Stimulated activated naive CD8-positive, alpha-beta T cell treated with anti-CD3 and anti-CD28 coated beads, Interleukin-15, amount 100 ng/mL, for 72 hours (primary cell): ENCODE measurements around the gene PLCB1.

Source experiments
- ATAC-seq: fragments of 150-1000 bp; cut with Tn5 transposase; 2 replicates; pipeline ENCODE4 v1.10.0; 2021; ENCODE audit warnings: mild to moderate bottlenecking, moderate library complexity
- DNase-seq, 2 donors: peaks; one replicate each; pipeline ENCODE4 v3.0.0; 2021 to 2022
- H3K27ac Mint-ChIP-seq, 2 donors: one replicate each; pipeline ENCODE4 v1.8.0; 2022; ENCODE audit warnings: mild to moderate bottlenecking in 2 of 2, mixed read lengths in 2 of 2, moderate library complexity in 2 of 2
- H3K27me3 Mint-ChIP-seq: one replicate; pipeline ENCODE4 v1.8.0; 2022; ENCODE audit warnings: mixed read lengths
- H3K4me1 Mint-ChIP-seq: one replicate; pipeline ENCODE4 v1.8.0; 2022; ENCODE audit warnings: mild to moderate bottlenecking, mixed read lengths
- H3K4me3 Mint-ChIP-seq, 2 donors: one replicate each; pipeline ENCODE4 v1.8.0; 2022; ENCODE audit warnings: mild to moderate bottlenecking in 2 of 2, mixed read lengths in 2 of 2, moderate library complexity in 1 of 2
- H3K9me3 Mint-ChIP-seq, 2 donors: one replicate each; pipeline ENCODE4 v1.8.0; 2022; ENCODE audit warnings: mixed read lengths in 2 of 2

Gene PLCB1

DNA sequence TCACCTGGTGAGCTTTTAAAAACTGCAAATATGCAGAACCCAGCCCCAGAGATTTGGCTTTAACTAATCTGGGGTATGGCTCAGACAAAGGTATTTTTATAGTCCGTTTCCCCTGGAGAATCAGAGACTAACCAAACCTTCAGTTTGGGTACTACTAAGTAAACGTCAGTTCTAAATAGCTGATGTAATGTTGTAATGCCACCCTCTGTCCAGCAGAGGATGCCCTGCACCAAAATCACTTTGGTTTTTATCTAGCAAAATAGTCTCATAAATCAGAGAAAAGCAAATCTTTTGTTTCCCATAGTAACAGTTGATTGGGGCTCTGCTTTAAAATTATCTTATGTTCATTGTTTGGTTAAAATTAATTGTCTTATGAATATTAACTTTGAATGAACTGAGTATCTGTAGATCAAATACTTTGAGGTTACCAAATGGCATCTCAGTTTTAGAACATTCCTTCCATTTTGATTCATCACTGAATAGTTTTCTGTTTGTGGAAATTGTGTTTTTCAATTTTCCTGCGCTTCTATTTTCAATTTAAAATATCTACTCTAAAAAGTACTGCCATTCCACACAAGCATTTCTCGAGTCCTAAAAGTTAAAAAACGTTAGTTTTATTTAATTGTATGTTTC, 658.5 kb downstream of the PLCB1 start:
- peaks cover 5% of the 10 kb centered on the region for H3K4me1 Mint-ChIP-seq
- DNase-seq = peak in 1 of 2 donors; percentile 12
- no peaks in the 10 kb centered on the region for H3K27me3 Mint-ChIP-seq
- ATAC-seq = no peak
- no peak overlapping the region for H3K4me3 Mint-ChIP-seq
- H3K9me3 Mint-ChIP-seq = no peaks in the 10 kb centered on the region
- H3K27ac Mint-ChIP-seq = no peak overlapping the region

DNA sequence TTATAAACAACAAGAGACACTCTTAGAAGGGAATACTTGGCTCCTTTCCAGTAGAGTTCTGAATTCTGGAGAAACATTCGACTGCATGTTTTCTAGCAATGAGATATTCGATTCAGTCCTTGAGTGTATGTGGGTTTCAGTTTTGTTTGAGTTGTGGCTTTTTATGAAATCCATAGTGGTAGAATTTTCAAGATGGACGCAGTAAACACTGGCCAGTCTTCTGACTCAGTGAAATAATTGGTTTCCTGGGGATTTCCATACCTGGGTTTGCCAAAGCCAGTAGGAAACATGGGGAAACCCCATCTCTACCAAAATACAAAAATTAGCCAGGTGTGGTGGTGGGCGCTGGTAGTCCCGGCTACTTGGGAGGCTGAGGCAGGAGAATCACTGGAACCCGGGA, 663.3 kb downstream of the PLCB1 start:
- Mint-ChIP-seq H3K9me3 (no peaks in the 10 kb centered on the region), H3K4me1 (peaks cover 6% of the 10 kb centered on the region), H3K4me3 (no peak overlapping the region), H3K27me3 (no peaks in the 10 kb centered on the region), H3K27ac (no peak overlapping the region)
- no peak for DNase-seq
- peak; percentile 58 for ATAC-seq

DNA sequence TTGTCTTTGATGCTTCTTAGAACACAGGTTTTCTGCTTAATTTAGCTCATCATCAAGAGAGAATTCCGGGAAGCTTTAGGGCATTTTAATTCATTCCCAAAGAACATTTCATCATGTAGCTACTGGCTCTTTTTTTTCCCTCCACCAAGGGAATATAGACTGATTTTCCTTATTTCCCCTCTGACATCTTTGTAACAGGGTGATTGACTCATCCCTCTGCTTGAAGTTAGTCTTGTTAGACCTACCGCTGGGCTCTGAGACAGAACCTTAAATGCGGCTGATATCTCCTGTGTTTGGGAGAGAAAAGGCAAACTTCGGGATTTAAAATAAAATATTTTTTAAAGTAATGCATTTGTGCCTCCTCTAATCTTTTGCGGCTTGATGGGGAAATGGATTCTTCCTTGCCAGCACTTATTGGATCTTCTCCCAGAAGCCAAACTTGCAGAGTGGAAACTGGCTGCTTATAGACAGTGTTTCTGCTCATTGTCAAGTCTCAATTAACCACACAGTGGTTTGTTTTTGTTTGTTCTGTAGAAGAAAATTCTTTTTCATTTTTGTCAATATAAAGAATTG, 664.1 kb downstream of the PLCB1 start:
- Mint-ChIP-seq H3K27ac (no peak overlapping the region), H3K27me3 (no peaks in the 10 kb centered on the region), H3K4me1 (peaks cover 6% of the 10 kb centered on the region), H3K9me3 (no peaks in the 10 kb centered on the region), H3K4me3 (no peak overlapping the region)
- ATAC-seq (no peak), DNase-seq (no peak)

DNA sequence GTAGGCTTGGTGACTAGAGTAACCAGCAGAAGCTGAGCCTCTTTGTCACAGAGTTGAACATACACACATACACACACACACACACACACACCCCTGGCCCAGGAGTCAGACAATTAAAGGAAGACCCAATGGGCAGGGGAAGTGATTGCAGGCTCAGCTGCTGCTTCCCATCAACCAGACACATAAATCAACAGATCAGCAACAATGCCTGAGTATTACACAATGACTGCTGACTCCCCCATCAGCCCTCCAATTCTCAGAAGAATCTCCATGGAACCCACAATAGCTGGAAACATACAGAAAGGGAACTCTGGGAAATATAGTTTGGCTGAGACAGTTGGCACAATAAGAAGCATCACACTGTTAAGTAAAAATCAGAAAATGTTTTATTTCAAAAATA, 666.4 kb downstream of the PLCB1 start:
- no peak overlapping the region for H3K27ac Mint-ChIP-seq
- no peak for DNase-seq
- H3K4me3 Mint-ChIP-seq = no peak overlapping the region
- no peaks in the 10 kb centered on the region for H3K27me3 Mint-ChIP-seq
- H3K4me1 Mint-ChIP-seq = peaks cover 6% of the 10 kb centered on the region
- no peak for ATAC-seq
- H3K9me3 Mint-ChIP-seq = peaks cover 0 to 5% of the 10 kb centered on the region in 2 donors

DNA sequence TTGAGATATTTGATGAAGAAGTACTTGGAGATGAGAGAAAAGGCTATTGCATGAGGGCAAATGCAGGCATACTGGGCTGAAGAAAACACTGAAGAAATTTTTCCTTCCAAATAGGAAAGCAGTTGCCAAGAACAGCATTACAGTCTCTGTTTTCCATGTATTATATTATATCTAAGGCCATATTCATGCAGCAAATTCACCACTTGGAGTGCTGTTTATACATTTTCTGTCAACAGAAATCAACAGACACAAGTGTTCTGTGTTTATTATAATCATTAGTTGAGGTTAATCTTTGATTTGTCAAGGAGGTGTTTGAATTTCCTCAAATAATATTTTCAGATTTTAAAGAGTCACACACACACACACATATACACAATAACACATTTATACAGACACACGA, 668.0 kb downstream of the PLCB1 start:
- H3K9me3 Mint-ChIP-seq = peaks cover 0 to 5% of the 10 kb centered on the region in 2 donors

DNA sequence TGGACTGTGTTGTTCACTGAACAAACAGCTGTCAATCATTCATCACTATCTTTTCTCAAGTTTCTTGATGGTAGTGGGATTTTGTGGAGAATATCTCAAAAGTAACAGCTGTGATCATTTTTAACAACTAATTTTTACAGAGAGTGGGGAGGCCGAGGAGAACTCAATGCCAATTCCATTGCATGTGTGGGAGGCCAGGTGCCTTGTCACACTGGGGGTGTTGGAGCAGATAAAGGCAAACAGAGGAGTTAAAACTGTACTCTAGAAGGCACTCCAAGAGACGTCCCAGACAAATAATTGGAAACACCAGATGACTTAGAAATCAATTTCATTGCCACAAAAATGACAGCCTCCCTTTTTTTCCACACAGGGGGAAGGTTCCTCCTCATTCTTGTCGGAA, 669.6 kb downstream of the PLCB1 start:
- no peak overlapping the region for H3K4me3 Mint-ChIP-seq
- H3K27me3 Mint-ChIP-seq = no peaks in the 10 kb centered on the region
- H3K4me1 Mint-ChIP-seq = peaks cover 11% of the 10 kb centered on the region
- ATAC-seq (no peak), DNase-seq (no peak)
- no peak overlapping the region for H3K27ac Mint-ChIP-seq
- H3K9me3 Mint-ChIP-seq = peaks cover 0 to 5% of the 10 kb centered on the region in 2 donors

More for the DNA sequence above, 668.0 kb downstream of the PLCB1 start:
- H3K4me1 Mint-ChIP-seq = peaks cover 6% of the 10 kb centered on the region
- no peak for ATAC-seq
- H3K27me3 Mint-ChIP-seq = no peaks in the 10 kb centered on the region
- no peak for DNase-seq
- H3K4me3 Mint-ChIP-seq = no peak overlapping the region
- H3K27ac Mint-ChIP-seq = no peak overlapping the region

DNA sequence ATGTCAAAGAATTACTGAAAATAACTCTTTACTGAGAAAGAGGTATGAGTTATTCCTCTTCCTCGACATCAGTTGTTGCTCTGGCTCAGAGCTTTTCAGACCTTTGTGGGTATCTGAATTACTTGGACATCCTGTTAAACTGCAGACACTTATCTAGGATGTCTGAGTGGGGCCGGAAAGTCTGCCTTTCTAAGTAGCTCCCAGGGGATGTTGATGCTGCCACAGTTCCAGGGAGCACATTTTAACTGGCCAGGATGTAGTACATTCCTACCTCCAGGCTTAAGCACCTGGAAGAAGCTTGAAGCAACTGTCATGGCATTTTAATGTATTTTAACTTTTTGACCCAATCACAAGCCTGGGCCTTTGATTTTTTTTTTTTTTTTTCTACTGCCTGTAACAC, 671.0 kb downstream of the PLCB1 start:
- Mint-ChIP-seq H3K27ac (no peak overlapping the region), H3K4me3 (no peak overlapping the region)

DNA sequence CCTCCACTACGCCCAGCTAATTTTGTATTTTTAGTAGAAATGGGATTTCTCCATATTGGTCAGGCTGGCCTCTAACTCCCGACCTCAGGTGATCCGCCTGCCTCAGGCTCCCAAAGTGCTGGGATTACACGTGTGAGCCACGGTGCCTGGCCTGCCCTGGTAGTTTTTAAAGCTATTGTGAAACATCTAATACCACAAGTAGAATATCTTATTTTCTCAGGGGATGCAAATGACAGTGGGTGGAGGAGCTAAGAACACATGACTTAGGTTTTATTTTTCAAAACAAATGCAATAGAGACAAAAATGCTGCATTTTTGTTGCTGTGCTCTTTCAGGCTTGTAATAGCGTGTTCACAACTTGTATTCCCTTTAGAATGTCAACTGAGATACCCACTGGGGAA, 671.9 kb downstream of the PLCB1 start:
- DNase-seq (no peak), ATAC-seq (no peak)
- no peaks in the 10 kb centered on the region for H3K27me3 Mint-ChIP-seq
- H3K4me3 Mint-ChIP-seq = no peak overlapping the region
- peaks cover 11% of the 10 kb centered on the region for H3K4me1 Mint-ChIP-seq
- H3K27ac Mint-ChIP-seq = no peak overlapping the region
- peaks cover 0 to 5% of the 10 kb centered on the region in 2 donors for H3K9me3 Mint-ChIP-seq

More for the DNA sequence above, 671.0 kb downstream of the PLCB1 start:
- DNase-seq (no peak), ATAC-seq (no peak)
- peaks cover 11% of the 10 kb centered on the region for H3K4me1 Mint-ChIP-seq
- H3K27me3 Mint-ChIP-seq = no peaks in the 10 kb centered on the region
- peaks cover 0 to 5% of the 10 kb centered on the region in 2 donors for H3K9me3 Mint-ChIP-seq

DNA sequence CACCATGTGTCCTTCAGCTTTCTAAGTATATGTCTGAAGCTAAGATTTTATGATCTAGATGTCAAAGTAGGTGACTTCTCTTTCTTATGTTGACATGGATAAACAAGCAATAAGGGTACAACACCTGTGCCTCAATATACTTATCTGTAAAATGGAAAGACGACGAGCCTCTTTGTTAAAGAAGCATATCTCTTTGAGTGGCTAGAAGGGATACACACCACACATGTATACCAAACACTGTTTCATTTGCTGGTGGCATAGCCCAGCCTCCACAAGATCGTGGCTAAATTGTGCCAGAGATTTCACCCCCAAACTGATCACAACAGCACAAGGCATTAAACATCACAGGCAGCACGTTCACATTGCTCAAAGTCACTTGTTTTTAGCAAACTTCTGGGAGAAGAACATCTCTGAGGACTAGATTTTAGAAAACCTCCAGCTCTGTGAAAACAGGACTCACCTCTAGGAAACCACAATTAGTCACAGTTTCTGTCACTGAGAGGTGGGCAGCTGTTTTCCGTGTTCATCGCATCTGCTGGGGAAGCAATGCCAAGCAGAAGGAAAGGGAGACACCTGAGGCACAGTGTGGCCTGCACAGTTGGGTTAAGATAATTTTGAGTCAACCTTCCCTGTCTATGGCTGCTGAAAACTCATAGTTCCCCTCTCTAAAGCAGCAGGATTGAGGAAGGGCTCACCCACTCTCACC, 673.8 kb downstream of the PLCB1 start:
- H3K9me3 Mint-ChIP-seq = peaks cover 0 to 5% of the 10 kb centered on the region in 2 donors

DNA sequence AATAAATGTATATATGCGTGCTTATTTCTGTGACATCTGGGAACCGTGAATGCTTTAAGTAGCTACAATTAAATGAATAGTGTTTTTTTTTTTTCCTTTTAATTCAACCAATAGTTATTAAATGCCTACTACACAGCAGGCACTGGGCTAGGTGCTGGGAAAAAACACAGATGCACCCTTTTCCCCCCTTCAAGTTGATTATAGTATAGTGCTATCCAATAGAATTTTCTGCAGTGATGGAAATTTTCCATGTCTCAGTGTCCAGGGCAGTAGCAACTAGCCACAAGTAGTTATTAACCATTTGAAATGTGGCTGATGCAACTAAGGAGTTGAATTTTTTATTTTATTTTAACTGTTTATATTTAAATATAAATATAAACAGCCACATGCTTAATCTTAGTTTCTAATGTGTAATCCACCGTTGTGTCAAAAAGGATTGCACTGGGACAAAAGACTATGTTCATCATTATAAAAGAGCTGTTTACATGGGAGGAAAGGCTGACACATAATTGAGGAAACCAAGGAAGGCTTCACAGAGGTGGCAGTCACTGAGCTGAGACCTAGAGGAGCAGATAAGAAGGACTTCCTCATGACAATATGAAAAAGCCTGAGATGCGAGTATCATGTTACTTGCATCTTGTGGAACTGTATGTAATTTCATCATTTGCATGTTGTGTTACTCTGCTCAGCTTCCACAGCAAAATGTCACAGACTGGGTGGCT, 675.6 kb downstream of the PLCB1 start:
- H3K4me1 Mint-ChIP-seq = peaks cover 11% of the 10 kb centered on the region
- H3K27me3 Mint-ChIP-seq = no peaks in the 10 kb centered on the region
- ATAC-seq = no peak
- H3K27ac Mint-ChIP-seq = no peak overlapping the region
- DNase-seq = no peak
- no peaks in the 10 kb centered on the region for H3K9me3 Mint-ChIP-seq
- no peak overlapping the region for H3K4me3 Mint-ChIP-seq

More for the DNA sequence above, 673.8 kb downstream of the PLCB1 start:
- no peak for DNase-seq
- H3K27me3 Mint-ChIP-seq = no peaks in the 10 kb centered on the region
- peaks cover 11% of the 10 kb centered on the region for H3K4me1 Mint-ChIP-seq
- H3K4me3 Mint-ChIP-seq = no peak overlapping the region
- peak; percentile 60 for ATAC-seq
- H3K27ac Mint-ChIP-seq = no peak overlapping the region

DNA sequence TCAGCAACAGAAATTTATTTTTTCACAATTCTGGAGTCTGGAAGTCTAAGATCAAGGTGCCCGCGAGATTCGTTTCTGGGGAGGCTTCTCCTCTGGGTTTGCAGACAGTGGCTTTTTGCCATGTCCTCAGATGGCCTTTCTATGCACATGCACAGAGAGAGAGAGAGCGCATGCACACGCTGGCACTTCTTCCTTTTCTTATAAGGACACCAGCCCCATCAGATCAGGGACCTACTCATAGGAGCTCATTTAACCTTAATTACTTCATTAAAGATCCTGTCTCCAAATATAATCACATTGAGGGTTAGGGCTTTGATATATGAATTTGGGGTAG, 676.1 kb downstream of the PLCB1 start:
- H3K27ac Mint-ChIP-seq = no peak overlapping the region

DNA sequence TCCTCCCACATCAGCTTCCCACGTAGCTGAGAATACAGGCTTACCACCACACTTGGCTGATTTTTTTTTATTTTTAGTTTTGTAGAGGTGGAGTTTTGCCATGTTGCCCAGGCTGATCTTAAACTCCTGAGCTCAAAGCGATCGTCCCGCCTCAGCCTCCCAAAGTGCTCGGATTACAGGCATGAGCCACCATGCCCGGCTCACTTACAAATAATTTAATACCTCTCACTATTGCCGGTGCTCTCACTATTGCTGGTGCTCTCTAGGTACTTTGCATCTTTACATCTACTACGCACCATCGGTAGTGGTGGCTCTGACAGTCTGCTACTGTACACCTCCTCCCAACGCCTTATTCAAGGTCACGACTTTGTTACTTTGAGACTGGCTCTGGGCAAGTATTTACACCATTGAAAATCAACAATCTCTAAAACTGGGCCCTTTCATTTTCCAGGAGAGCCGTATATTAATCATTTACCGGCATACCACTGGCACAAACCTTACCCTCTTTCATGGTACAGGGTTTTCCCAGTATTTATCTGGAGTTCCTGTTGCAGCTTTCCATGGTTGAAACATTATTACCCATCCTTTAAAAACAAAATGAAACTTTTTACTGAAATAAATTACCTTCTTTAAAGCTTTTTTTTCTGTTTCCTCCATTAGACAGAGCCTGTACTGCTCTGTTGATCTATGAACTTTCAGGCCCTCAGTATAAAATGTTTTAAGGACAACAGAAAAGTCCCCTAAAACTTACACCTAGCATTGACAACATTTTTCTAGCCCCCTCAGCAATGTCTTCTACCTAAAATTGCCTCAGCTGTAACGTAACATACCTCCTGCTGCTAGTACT, 677.3 kb downstream of the PLCB1 start:
- Mint-ChIP-seq H3K27me3 (no peaks in the 10 kb centered on the region), H3K4me1 (peaks cover 11% of the 10 kb centered on the region), H3K9me3 (no peaks in the 10 kb centered on the region), H3K4me3 (no peak overlapping the region), H3K27ac (no peak overlapping the region)
- ATAC-seq (no peak), DNase-seq (no peak)

More for the DNA sequence above, 676.1 kb downstream of the PLCB1 start:
- Mint-ChIP-seq H3K27me3 (no peaks in the 10 kb centered on the region), H3K4me1 (peaks cover 11% of the 10 kb centered on the region), H3K4me3 (no peak overlapping the region), H3K9me3 (no peaks in the 10 kb centered on the region)
- no peak for DNase-seq
- no peak for ATAC-seq

DNA sequence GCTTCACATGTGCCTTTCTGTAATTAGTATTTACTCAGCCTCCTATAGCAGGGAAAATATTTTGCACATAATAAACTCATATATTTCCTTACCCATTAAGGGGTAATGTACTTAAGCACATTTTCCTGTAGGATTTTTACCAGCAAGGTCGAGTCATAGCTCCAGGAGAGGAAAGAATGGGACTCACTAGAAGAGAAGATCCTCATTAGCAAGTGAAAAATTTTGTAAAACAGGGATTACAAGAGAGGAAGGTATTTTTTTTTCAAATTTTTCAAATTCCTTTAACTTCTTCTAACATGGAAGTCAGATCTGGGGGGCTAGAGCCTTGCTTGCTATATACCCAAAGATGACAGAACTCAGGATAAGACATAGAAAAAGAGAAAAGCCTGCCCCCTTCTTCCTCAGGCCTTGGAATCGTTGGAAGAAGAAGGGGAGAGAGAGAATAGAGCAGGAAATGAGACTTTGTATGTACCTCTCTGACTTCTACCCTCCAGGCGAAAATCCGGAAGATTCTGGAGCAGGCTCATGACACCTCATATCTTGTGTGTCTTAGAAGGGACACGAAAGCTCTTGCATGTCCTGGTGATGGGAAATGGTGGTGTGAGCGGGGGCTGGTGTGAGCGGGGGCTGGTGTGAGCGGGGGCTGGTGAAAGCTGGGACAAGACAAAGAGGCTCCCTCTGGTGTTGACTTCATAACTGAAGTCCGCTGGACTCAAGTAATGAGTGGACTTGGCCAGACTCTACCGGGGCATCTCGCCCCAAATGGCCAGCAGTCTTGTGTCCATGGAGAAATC, 679.9 kb downstream of the PLCB1 start:
- Mint-ChIP-seq H3K27me3 (no peaks in the 10 kb centered on the region), H3K27ac (no peak overlapping the region), H3K4me1 (no peaks in the 10 kb centered on the region), H3K4me3 (no peak overlapping the region), H3K9me3 (no peaks in the 10 kb centered on the region)
- DNase-seq (no peak), ATAC-seq (no peak)

DNA sequence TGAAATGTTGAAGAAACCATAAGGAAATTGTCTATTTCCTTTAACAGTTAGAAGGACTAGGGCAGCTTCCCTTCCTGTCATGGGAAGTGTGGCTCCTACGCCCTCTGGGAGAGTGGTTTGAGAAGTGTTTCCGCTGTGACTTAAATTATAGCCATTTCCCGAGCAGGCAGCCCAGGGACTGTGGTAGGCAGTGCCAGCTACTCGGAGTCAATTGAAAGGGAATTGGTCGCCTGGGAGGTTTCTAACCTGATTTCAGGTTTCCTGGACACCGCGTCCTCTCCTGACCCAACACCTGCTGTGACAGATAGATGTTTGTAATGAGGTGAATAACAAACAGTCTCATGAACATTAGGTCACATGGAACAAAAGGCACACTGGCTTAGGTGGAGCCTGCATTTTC, 680.8 kb downstream of the PLCB1 start:
- Mint-ChIP-seq H3K27ac (no peak overlapping the region), H3K27me3 (no peaks in the 10 kb centered on the region), H3K4me3 (no peak overlapping the region), H3K9me3 (no peaks in the 10 kb centered on the region), H3K4me1 (no peaks in the 10 kb centered on the region)
- ATAC-seq (no peak), DNase-seq (no peak)

DNA sequence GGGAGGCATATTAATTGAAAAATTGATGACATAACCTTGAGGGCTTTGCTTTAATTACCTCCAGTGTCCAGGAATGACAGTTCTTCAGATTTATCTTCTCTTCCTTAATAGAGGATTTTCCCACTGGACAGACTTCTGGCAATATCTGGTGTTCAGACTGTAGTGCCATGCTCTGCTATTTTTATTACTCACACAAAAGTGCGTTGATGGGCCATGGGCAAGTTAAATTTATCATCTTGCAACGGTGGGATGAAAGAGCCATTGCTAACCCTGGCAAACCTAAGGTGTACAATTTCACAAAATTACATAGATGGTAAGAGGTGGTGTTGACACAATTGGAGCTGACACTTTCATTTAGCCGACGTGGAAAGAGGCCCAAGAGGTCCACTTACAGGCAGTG, 683.1 kb downstream of the PLCB1 start:
- Mint-ChIP-seq H3K27me3 (no peaks in the 10 kb centered on the region), H3K9me3 (no peaks in the 10 kb centered on the region), H3K27ac (no peak overlapping the region), H3K4me1 (no peaks in the 10 kb centered on the region), H3K4me3 (no peak overlapping the region)
- no peak for ATAC-seq
- no peak for DNase-seq
